SK-N-SH (cell line): Measurements from ENCODE around the gene PALM. TPM values are rescaled to one million over a fixed set of nuclear protein-coding genes. Genes with fewer than 3 reads are reported as not detected.

Experiments
- CTCF ChIA-PET: fragments of 300-600, 350-600 bp; formaldehyde crosslinking; extraction: SDS; loops from one replicate; lab custom pipeline; 2021; lab: Yijun Ruan, JAX
- POLR2A ChIA-PET: fragments of 350-600 bp; sonication (Branson Sonifier 250); formaldehyde crosslinking; extraction: SDS; loops from one replicate; lab custom pipeline; 2020; ENCODE audit warnings: antibody characterized with exemption, inconsistent platforms; lab: Yijun Ruan, JAX
- DNase-seq: peaks from one replicate; pipeline ENCODE4 v3.0.0; 2012
- H2AFZ ChIP-seq: fragments of 200-600 bp; sonication (generic); 2 replicates; pipeline ENCODE4 v1.8.1; 2016; ENCODE audit warnings: antibody characterized with exemption, mild to moderate bottlenecking, low read depth
- H3F3A ChIP-seq: fragments of 200-600 bp; sonication (generic); replicated peaks from 2 replicates; pipeline ENCODE3; 2016; ENCODE audit warnings: antibody characterized with exemption, mild to moderate bottlenecking; ENCODE audit not compliant: insufficient read depth
- H3K27ac ChIP-seq, 2 experiments: fragments of 200-500 bp in 1 of 2; fragments of 200-600 bp in 1 of 2; sonication (Bioruptor generic) in 1 of 2; sonication (generic), shearing (Covaris generic) in 1 of 2; 2 replicates each; pipeline versions ENCODE4 v1.5.1 to v1.6.1; 2014 to 2016; ENCODE audit warnings: low read depth in 2 of 2, inconsistent platforms in 1 of 2, low read length in 1 of 2, mild to moderate bottlenecking in 1 of 2, mixed read lengths in 1 of 2
- H3K27me3 ChIP-seq: fragments of 200-600 bp; sonication (generic), shearing (Covaris generic); 2 replicates; pipeline ENCODE4 v1.6.1; 2016; ENCODE audit warnings: mixed run types; ENCODE audit not compliant: insufficient read depth
- H3K36me3 ChIP-seq, 2 experiments: fragments of 200-500 bp in 1 of 2; fragments of 200-600 bp in 1 of 2; sonication (Bioruptor generic) in 1 of 2; sonication (generic) in 1 of 2; replicated peaks in 1 of 2; 2 replicates each; pipeline versions ENCODE3 to v1.5.1; 2014 to 2016; ENCODE audit warnings: low read length in 1 of 2, mild to moderate bottlenecking in 1 of 2; ENCODE audit not compliant: insufficient read depth in 2 of 2, control insufficient read depth in 1 of 2
- H3K4me1 ChIP-seq, 2 experiments: fragments of 200-500 bp in 1 of 2; fragments of 200-600 bp in 1 of 2; sonication (Bioruptor generic) in 1 of 2; sonication (generic), shearing (Covaris generic) in 1 of 2; 2 replicates each; pipeline versions ENCODE4 v1.5.1 to v1.6.1; 2014 to 2016; ENCODE audit warnings: low read depth in 1 of 2, low read length in 1 of 2, mixed run types in 1 of 2; ENCODE audit not compliant: insufficient read depth in 2 of 2, control insufficient read depth in 1 of 2
- H3K4me2 ChIP-seq: fragments of 200-600 bp; sonication (generic), shearing (Covaris generic); 2 replicates; pipeline ENCODE4 v1.6.1; 2017; ENCODE audit warnings: mixed run types
- H3K4me3 ChIP-seq, 2 experiments: fragments of 200-500 bp in 1 of 2; fragments of 200-600 bp in 1 of 2; sonication (Bioruptor generic) in 1 of 2; sonication (generic), shearing (Covaris generic) in 1 of 2; 2 replicates each; pipeline versions ENCODE4 v1.5.1 to v1.8.1; 2014 to 2016; ENCODE audit warnings: low read depth in 2 of 2, inconsistent platforms in 1 of 2, low read length in 1 of 2, mild to moderate bottlenecking in 1 of 2, mixed read lengths in 1 of 2, moderate library complexity in 1 of 2
- H3K79me2 ChIP-seq: fragments of 200-600 bp; sonication (generic); 2 replicates; pipeline ENCODE4 v1.8.1; 2017; ENCODE audit warnings: mild to moderate bottlenecking; ENCODE audit not compliant: insufficient read depth
- H3K9ac ChIP-seq: fragments of 200-600 bp; sonication (generic); 2 replicates; pipeline ENCODE4 v1.6.1; 2017; ENCODE audit warnings: mixed run types
- H3K9me2 ChIP-seq: fragments of 200-600 bp; sonication (generic); 2 replicates; pipeline ENCODE4 v1.6.1; 2017; ENCODE audit warnings: mixed run types
- H3K9me3 ChIP-seq: fragments of 200-600 bp; sonication (generic); 2 replicates; pipeline ENCODE4 v1.6.1; 2017; ENCODE audit warnings: mixed run types, mild to moderate bottlenecking, moderate library complexity
- H4K20me1 ChIP-seq: fragments of 200-600 bp; sonication (generic); 2 replicates; pipeline ENCODE4 v1.6.1; 2017; ENCODE audit warnings: mild to moderate bottlenecking, mixed run types; ENCODE audit not compliant: insufficient read depth
- CTCF ChIP-seq: fragments of 200-600 bp; sonication (generic); IDR thresholded peaks from 2 replicates; pipeline ENCODE4 v1.6.1; 2017; ENCODE audit warnings: antibody characterized with exemption, mild to moderate bottlenecking, moderate library complexity
- ELF1 ChIP-seq: IDR thresholded peaks from 2 replicates; pipeline ENCODE4 v1.4.0; 2012
- EP300 ChIP-seq, 2 experiments: IDR thresholded peaks; 2 replicates each; pipeline versions ENCODE4 v1.4.0 to v1.6.1; 2012; ENCODE audit warnings: borderline replicate concordance in 1 of 2, low read depth in 1 of 2, low read length in 1 of 2
- EZH2phosphoT487 ChIP-seq: fragments of 200-600 bp; sonication (generic); IDR thresholded peaks from 2 replicates; pipeline ENCODE4 v1.6.1; 2017; ENCODE audit warnings: low read depth, mixed run types, mild to moderate bottlenecking, antibody characterized with exemption, moderate library complexity, borderline replicate concordance
- FOXM1 ChIP-seq: IDR thresholded peaks from 2 replicates; pipeline ENCODE4 v1.4.0; 2012; ENCODE audit warnings: low read depth, mild to moderate bottlenecking
- GABPA ChIP-seq: IDR thresholded peaks from 2 replicates; pipeline ENCODE4 v1.4.0; 2012; ENCODE audit warnings: low read depth, mild to moderate bottlenecking
- IRF3 ChIP-seq: fragments of 150-350 bp; IDR thresholded peaks from 2 replicates; pipeline ENCODE4 v1.6.1; 2016; ENCODE audit warnings: mild to moderate bottlenecking, low read depth, low read length
- JUND ChIP-seq: IDR thresholded peaks from 2 replicates; pipeline ENCODE4 v1.4.0; 2012
- RAD21 ChIP-seq: IDR thresholded peaks from 2 replicates; pipeline ENCODE4 v1.6.1; 2012; ENCODE audit warnings: mild to moderate bottlenecking, low read length
- RCOR1 ChIP-seq: fragments of 150-350 bp; IDR thresholded peaks from 2 replicates; pipeline ENCODE4 v1.6.1; 2017; ENCODE audit warnings: antibody characterized with exemption, low read length
- RFX5 ChIP-seq: IDR thresholded peaks from 2 replicates; pipeline ENCODE4 v1.6.1; 2012; ENCODE audit warnings: mild to moderate bottlenecking, improper control_type of control experiment, low read length
- RXRA ChIP-seq: IDR thresholded peaks from 2 replicates; pipeline ENCODE4 v1.4.0; 2012; ENCODE audit warnings: low read depth, mild to moderate bottlenecking, borderline replicate concordance
- SMC3 ChIP-seq: IDR thresholded peaks from 2 replicates; pipeline ENCODE4 v1.6.1; 2012; ENCODE audit warnings: low read depth, low read length, improper control_type of control experiment
- TAF1 ChIP-seq: IDR thresholded peaks from 2 replicates; pipeline ENCODE4 v1.6.1; 2012; ENCODE audit warnings: low read depth, mild to moderate bottlenecking, low read length, moderate library complexity, borderline replicate concordance
- TEAD4 ChIP-seq: IDR thresholded peaks from 2 replicates; pipeline ENCODE4 v1.4.0; 2012; ENCODE audit warnings: mild to moderate bottlenecking, borderline replicate concordance; ENCODE audit not compliant: insufficient read depth
- YY1 ChIP-seq: IDR thresholded peaks from 2 replicates; pipeline ENCODE4 v1.4.0; 2012; ENCODE audit warnings: low read depth, mild to moderate bottlenecking
- WGBS: methylation state at CpG from one replicate; pipeline ENCODE4 v1.1.6; 2017; ENCODE audit warnings: low lambda C conversion rate; 5-methylcytosine and 5-hydroxymethylcytosine counted together
- polyA plus RNA-seq, 3 experiments: library from polyadenylated mRNA; depleted of rRNA; stranded (reverse); fragments of >200 nt; gene quantifications; 2 replicates each; pipeline ENCODE4 v1.2.3, GENCODE V29; 2012
- TF ChIP-seq, protein P1 (sequence below): IDR thresholded peaks from 2 replicates; pipeline ENCODE4; 2012

The PALM gene
- polyA plus RNA-seq, 1 of the 3 experiments (the other 2 are of a cell fraction): 15.6 TPM

- POLR2A ChIA-PET: interaction anchor here (0.5 kb wide), 1 partner anchor 119 kb away, joined by 4 read pairs; no protein-coding TSS in a partner anchor
- WGBS: 39% methylated on average over 21 of the region's 22 CpGs
- no peak overlapping the region for H3K27ac ChIP-seq
- no peaks in the 10 kb centered on the region for H3K79me2 ChIP-seq
- H2AFZ ChIP-seq: no peak overlapping the region
- no peaks in the 10 kb centered on the region for H4K20me1 ChIP-seq
- H3F3A ChIP-seq: peaks cover 6% of the 10 kb centered on the region
- CTCF ChIA-PET: interaction anchor here (0.7 to 1.4 kb wide), 11 partner anchors 8 to 159 kb away, joined by 3 to 6 read pairs (median 4); partner anchors contain the start of genes FSTL3, PALM and RNF126
- no peak overlapping the region for H3K9ac ChIP-seq
- no peak overlapping the region for H3K4me2 ChIP-seq
- no peaks in the 10 kb centered on the region for H3K9me2 ChIP-seq
- DNase-seq: peak; percentile 95
- no peaks in the 10 kb centered on the region for H3K36me3 ChIP-seq
- TF ChIP-seq RAD21: peak; percentile 47
- peak; percentile 56 for TF ChIP-seq SMC3
- no peak for TF ChIP-seq RXRA
- TF ChIP-seq CTCF: peak; percentile 68
- no peak overlapping the region for H3K4me3 ChIP-seq
- no peaks in the 10 kb centered on the region for H3K27me3 ChIP-seq
- H3K4me1 ChIP-seq: no peaks in the 10 kb centered on the region
- H3K9me3 ChIP-seq: no peaks in the 10 kb centered on the region
Observed at GRCh38 chr19:737591-738093, 28.9 kb downstream of the PALM start.

- no peaks in the 10 kb centered on the region for H3K9me3 ChIP-seq
- no peak overlapping the region for H3K27ac ChIP-seq
- H3K36me3 ChIP-seq: no peaks in the 10 kb centered on the region
- no peak overlapping the region for H3K4me2 ChIP-seq
- DNase-seq: no peak
- H3K9me2 ChIP-seq: no peaks in the 10 kb centered on the region
- no peaks in the 10 kb centered on the region for H3K79me2 ChIP-seq
- POLR2A ChIA-PET: no interaction called here
- no peak overlapping the region for H3K9ac ChIP-seq
- H3K4me3 ChIP-seq: no peak overlapping the region
- no peak overlapping the region for H2AFZ ChIP-seq
- peaks cover 6% of the 10 kb centered on the region for H3F3A ChIP-seq
- H3K4me1 ChIP-seq: no peaks in the 10 kb centered on the region
- CTCF ChIA-PET: interaction anchor here (0.7 to 1.7 kb wide), 6 partner anchors 16 to 150 kb away, joined by 3 to 7 read pairs (median 4); partner anchors contain the start of gene RNF126
- no peaks in the 10 kb centered on the region for H4K20me1 ChIP-seq
- 86% methylated on average over 18 of the region's 23 CpGs for WGBS
- no peaks in the 10 kb centered on the region for H3K27me3 ChIP-seq
- TF ChIP-seq ELF1: no peak
- TF ChIP-seq RCOR1: no peak
- TF ChIP-seq JUND: no peak
- TF ChIP-seq FOXM1: no peak
- TF ChIP-seq RFX5: no peak
- TF ChIP-seq IRF3: no peak
- no peak for TF ChIP-seq EZH2phosphoT487
- TF ChIP-seq YY1: no peak
- no peak for TF ChIP-seq TAF1
- TF ChIP-seq, protein P1, sequence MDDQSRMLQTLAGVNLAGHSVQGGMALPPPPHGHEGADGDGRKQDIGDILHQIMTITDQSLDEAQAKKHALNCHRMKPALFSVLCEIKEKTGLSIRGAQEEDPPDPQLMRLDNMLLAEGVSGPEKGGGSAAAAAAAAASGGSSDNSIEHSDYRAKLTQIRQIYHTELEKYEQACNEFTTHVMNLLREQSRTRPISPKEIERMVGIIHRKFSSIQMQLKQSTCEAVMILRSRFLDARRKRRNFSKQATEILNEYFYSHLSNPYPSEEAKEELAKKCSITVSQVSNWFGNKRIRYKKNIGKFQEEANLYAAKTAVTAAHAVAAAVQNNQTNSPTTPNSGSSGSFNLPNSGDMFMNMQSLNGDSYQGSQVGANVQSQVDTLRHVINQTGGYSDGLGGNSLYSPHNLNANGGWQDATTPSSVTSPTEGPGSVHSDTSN: no peak
- TF ChIP-seq TEAD4: no peak
- no peak for TF ChIP-seq RXRA
- TF ChIP-seq EP300 (IDR thresholded peaks at IDR 0.05; ENCODE audit: borderline replicate concordance in 1 of 2, low read depth in 1 of 2, low read length in 1 of 2): no peak
- no peak for TF ChIP-seq CTCF
- TF ChIP-seq RAD21: no peak
- TF ChIP-seq GABPA: no peak
Observed at GRCh38 chr19:738509-739128, 29.9 kb downstream of the PALM start.
